NCI-H2196 treated with DMSO at 0.1 percent for 48 hours (cell line): ENCODE measurements around the gene LDLRAD4.

Source experiments
- DNase-seq: peaks from one replicate; lab custom pipeline; 2025; ENCODE audit not compliant: unreplicated experiment; lab: John Stamatoyannopoulos, UW

Gene LDLRAD4

DNA sequence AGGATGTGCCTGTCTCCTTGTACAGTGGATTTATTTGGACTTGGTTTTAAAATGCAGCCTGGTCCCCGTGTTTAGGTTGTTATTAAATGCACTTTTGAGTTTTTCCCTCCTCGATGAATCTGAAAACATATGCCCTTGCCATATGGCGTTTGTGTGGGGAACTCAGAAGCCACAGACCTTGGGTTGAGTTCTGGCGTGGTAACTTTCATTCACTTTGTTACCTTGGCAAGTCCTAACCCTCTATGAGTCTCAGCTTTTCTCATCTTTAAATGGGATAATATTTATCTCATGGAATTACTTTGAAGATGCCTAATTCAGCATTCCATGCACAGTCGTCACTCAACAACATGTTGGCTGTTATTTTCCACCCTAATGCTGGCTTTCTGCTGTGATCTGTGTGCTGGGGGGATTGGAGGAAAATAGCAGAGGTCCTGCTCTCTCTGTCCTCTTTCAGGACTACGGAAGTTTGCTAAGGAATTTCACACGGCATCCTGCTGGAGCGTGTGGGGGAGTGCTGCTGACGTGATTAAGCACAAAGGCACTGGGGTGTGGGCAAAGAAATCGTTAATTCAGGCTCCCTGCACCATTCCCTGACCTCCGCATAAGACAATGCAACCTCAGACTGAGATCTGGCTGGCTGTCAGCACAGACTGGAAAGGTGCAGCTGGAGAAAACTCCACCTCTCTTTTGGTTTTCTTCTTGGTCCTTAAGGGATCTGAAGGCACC is 61.7 kb downstream of the LDLRAD4 start:
- DNase-seq, result no peak

- no peak for DNase-seq
Observed at GRCh38 chr18:13281406-13281805, 62.8 kb downstream of the LDLRAD4 start.

GRCh38 chr18:13283746-13284145 is 65.2 kb downstream of the LDLRAD4 start:
- DNase-seq, result no peak

DNA sequence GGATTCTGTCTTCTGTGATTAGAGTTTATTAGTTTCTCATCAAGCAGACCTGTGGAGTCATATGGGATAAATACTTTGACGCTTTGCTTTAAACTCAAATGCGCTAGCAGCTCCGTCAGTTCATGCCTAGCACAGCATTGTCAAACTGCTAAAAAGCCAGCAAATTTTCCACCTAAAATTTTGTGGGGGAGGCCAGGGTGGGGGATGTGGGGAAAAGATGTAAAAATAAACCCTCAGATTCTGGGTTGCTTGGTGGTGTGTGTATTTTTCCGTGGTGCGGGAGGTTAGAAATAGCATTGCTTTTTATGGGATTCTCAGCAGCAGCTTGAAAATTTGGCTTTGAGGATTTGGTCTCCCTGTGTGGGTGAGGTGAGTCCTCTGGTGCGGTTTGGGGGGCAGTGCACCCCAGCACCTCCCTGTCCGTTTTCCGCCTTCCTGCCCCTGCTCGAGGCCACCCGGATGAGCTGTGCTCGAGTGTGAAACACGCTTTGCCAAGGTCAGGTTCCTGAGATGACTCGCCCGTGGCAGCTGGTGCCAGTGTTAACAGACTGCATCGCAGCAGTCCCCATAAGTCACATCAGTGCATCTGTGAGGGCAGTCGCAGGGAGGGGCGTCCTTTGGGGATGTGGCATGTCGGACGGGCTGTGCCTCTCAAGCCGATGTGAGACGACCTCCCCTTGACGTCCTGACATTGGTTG is 65.9 kb downstream of the LDLRAD4 start:
- no peak for DNase-seq

DNA sequence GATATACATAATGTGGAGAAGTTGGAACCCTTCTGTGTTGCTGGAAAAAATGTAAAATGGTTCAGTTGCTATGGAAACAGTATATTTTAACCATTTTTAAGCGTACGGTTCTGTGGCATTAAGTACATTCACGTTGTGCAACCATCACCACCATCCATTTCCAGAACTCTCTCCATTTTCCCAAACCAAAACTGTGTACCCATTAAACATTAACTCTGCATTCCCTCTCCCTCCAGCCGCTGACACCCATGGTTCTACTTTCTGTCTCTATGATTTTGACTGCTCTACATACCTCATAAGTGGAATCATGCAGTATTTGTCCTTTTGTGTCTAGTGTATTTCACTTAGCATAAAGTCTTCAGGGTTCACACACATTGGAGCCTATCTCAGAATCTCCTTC is 67.3 kb downstream of the LDLRAD4 start:
- DNase-seq, result no peak

DNA sequence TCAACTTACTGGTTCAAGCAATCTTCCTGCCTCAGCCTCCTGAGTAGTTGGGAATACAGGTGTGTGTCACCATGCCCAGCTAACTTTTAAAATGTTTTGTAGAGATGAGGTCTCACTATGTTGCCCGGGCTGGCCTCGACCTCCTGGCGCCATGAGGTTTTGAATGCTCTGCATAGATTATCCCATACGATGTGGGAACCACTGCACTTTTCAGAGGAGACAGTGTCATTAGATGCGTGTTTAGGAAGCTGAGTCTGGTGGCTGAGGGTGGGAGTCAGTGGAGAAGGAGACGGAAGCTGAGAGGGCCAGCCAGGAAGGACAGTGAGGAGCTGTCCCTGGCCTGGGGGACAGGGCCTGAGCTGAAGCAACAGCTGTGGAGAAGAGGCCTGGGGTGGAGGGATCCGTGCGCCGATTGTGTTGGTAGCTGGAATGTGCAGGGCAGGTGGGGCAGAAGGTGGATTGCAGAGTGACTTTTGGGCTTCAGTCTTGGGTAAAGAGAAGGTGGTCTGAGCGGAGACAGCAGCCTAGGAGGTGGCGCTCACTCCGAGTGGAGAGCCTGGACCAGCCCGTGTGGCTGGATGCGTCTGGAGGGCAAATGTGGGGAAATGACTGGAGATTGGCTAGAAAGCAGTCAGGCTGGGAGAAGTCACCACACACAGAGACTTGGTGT is 68.0 kb downstream of the LDLRAD4 start:
- DNase-seq, result no peak

GRCh38 chr18:13287372-13287771 is 68.8 kb downstream of the LDLRAD4 start:
- DNase-seq, result no peak

GRCh38 chr18:13288509-13289133 is 70.1 kb downstream of the LDLRAD4 start:
- DNase-seq, result no peak

DNA sequence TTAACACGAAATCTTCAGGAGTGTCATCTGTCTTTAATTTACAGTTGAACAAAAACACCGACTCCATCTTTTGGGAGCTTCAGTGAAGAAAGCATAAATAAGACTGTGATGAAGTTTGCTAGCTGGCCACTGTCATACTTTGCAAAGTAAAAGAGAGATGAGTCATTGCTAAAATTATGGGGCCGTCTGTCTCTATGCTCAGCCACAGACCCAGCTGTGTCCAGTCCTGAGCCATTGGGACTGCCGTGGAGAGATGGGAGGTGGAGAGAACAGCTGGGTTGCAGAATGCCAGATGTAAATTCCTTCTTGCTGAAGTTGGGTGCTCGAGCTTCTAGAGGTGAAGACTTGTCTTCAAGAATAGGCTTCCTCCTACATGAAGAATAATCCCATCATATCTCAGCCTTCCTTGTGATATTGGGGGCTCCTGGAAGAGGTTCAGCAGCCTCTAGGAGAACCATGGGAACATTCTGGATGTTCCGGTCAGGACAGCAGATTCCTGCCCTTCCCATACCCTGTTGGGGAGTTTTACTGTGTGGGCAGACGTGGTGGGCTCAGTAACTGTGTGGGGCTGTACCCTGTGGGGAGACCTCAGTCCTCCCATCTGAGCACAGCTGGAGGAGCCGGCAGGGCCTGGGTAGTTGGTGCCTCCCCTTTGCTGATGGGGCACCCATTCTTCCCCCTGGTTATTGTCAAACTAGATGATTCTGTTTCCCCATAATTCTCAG is 71.1 kb downstream of the LDLRAD4 start:
- DNase-seq, result no peak

- no peak for DNase-seq
Observed at GRCh38 chr18:13290856-13291271, 72.3 kb downstream of the LDLRAD4 start.

- DNase-seq, result no peak
Observed at GRCh38 chr18:13291299-13291698, 72.7 kb downstream of the LDLRAD4 start.

DNA sequence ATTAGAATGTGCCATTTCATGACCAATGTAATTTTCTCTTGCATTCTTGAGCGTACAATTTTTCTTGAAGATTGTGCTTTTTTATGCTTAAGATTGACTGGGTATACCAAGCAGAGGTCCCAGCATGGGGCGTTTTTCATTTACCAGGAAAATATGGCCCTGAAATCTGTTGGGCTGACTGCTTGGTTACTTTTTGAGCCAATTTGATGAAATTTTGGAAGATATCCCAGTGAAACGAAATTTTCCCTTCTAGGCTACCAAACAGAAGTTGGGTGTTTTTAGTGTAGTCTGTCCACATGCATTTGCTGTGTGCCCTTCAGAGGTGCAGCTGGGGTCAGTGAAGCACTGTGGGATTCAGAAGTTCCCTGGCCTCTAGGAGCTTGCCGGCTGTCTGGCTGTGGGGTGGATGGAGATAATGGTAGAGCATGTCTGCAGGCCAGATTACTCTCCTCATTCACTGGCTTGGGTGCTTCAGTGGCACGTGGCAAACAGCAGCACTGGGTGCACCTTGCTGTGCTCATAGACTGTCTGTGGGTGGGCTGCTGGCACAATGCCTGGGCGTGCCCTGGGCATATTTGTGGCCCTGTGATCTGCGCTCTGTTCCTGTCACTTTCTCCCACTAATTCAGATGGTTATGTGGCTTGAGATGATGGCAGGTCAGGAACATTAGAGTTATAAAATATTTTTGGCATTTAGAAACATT is 73.3 kb downstream of the LDLRAD4 start:
- no peak for DNase-seq

- no peak for DNase-seq
Observed at GRCh38 chr18:13292736-13293135, 74.2 kb downstream of the LDLRAD4 start.

GRCh38 chr18:13294309-13294708 is 75.7 kb downstream of the LDLRAD4 start:
- no peak for DNase-seq

DNA sequence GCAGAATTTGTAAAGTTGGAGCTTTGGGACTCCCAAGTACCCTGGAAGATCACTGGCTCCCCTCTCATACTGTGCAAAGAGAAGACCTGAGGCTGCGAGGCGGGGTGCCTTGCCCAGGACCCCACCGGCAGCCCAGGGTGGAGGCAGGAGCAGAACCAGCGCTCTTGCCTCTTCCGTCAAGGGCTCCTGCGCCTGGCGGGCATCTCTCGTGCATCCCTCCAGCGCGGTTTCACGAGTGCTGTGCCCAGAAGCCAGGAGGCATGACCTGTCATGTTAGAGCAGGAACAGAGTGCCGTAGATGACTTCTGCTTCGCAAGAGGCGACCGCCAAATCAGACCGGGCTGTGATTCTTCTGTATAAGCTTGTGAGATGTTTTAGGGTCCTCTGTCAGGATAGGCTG is 77.3 kb downstream of the LDLRAD4 start:
- DNase-seq, result no peak

GRCh38 chr18:13296867-13297574 is 78.5 kb downstream of the LDLRAD4 start:
- no peak for DNase-seq

GRCh38 chr18:13298262-13298661 is 79.7 kb downstream of the LDLRAD4 start:
- DNase-seq, result no peak

- peak; percentile 45 for DNase-seq
Observed at GRCh38 chr18:13300029-13300428, 81.5 kb downstream of the LDLRAD4 start.

- DNase-seq, result no peak
Observed at GRCh38 chr18:13300796-13301195, 82.2 kb downstream of the LDLRAD4 start.

- DNase-seq, result no peak
Observed at GRCh38 chr18:13302040-13302439, 83.5 kb downstream of the LDLRAD4 start.
